Mucosa of rectum (tissue), 2 donors: ENCODE measurements around the gene RFX3.

Experiments used
- H3K27ac ChIP-seq, 2 donors: one replicate each; pipeline ENCODE4 v1.7.0; 2013; ENCODE audit warnings: inconsistent platforms in 2 of 2, low read depth in 2 of 2, low read length in 2 of 2
- H3K27me3 ChIP-seq, 2 donors: one replicate each; pipeline ENCODE4 v1.7.0; 2013; ENCODE audit warnings: low read length in 2 of 2; ENCODE audit not compliant: control insufficient read depth in 2 of 2, insufficient read depth in 2 of 2
- H3K36me3 ChIP-seq, 2 donors: one replicate each; pipeline ENCODE4 v1.7.0; 2013; ENCODE audit warnings: low read length in 2 of 2; ENCODE audit not compliant: control insufficient read depth in 2 of 2, insufficient read depth in 2 of 2
- H3K4me1 ChIP-seq, 2 donors: one replicate each; pipeline ENCODE4 v1.7.0; 2013; ENCODE audit warnings: low read length in 2 of 2, mild to moderate bottlenecking in 1 of 2; ENCODE audit not compliant: control insufficient read depth in 2 of 2, insufficient read depth in 2 of 2
- H3K4me3 ChIP-seq, 2 donors: one replicate each; pipeline ENCODE4 v1.7.0; 2013; ENCODE audit warnings: low read length in 2 of 2
- H3K9ac ChIP-seq, 2 donors: one replicate each; pipeline ENCODE4 v1.7.0; 2013; ENCODE audit warnings: low read length in 2 of 2, low read depth in 1 of 2, mild to moderate bottlenecking in 1 of 2
- H3K9me3 ChIP-seq, 2 donors: one replicate each; pipeline ENCODE4 v1.7.0; 2013; ENCODE audit warnings: low read length in 2 of 2; ENCODE audit not compliant: control insufficient read depth in 2 of 2
- donor health status: healthy.
- donor health status: Normal muscosa, but diverticular disease.

Gene RFX3

GRCh38 chr9:3179711-3180110 is 346.1 kb downstream of the RFX3 start:
- H3K4me1 ChIP-seq: peaks cover 3 to 8% of the 10 kb centered on the region in 2 donors
- no peak overlapping the region for H3K4me3 ChIP-seq
- H3K27ac ChIP-seq: no peak overlapping the region
- no peaks in the 10 kb centered on the region for H3K9me3 ChIP-seq
- no peak overlapping the region for H3K9ac ChIP-seq
- peaks cover 12 to 16% of the 10 kb centered on the region in 2 donors for H3K27me3 ChIP-seq
- no peaks in the 10 kb centered on the region for H3K36me3 ChIP-seq

GRCh38 chr9:3177936-3178335 is 347.9 kb downstream of the RFX3 start:
- H3K9me3 ChIP-seq: no peaks in the 10 kb centered on the region
- H3K4me3 ChIP-seq: no peak overlapping the region
- H3K27me3 ChIP-seq: peaks cover 12 to 16% of the 10 kb centered on the region in 2 donors
- H3K9ac ChIP-seq: no peak overlapping the region
- peaks cover 3 to 13% of the 10 kb centered on the region in 2 donors for H3K4me1 ChIP-seq
- no peak overlapping the region for H3K27ac ChIP-seq
- no peaks in the 10 kb centered on the region for H3K36me3 ChIP-seq

- H3K27me3 ChIP-seq: peaks cover 12 to 16% of the 10 kb centered on the region in 2 donors
- H3K9ac ChIP-seq: no peak overlapping the region
- H3K4me3 ChIP-seq: no peak overlapping the region
- H3K4me1 ChIP-seq: peaks cover 3 to 13% of the 10 kb centered on the region in 2 donors
- no peaks in the 10 kb centered on the region for H3K9me3 ChIP-seq
- H3K36me3 ChIP-seq: no peaks in the 10 kb centered on the region
- H3K27ac ChIP-seq: no peak overlapping the region
Observed at GRCh38 chr9:3177146-3177761, 348.5 kb downstream of the RFX3 start.

GRCh38 chr9:3173374-3173773 is 352.4 kb downstream of the RFX3 start:
- H3K36me3 ChIP-seq: no peaks in the 10 kb centered on the region

GRCh38 chr9:3170819-3171218 is 355.0 kb downstream of the RFX3 start:
- Histone ChIP-seq H3K9ac (no peak overlapping the region), H3K27ac (no peak overlapping the region), H3K4me1 (peaks cover 0 to 5% of the 10 kb centered on the region in 2 donors), H3K9me3 (no peaks in the 10 kb centered on the region), H3K27me3 (no peaks in the 10 kb centered on the region), H3K4me3 (no peak overlapping the region), H3K36me3 (no peaks in the 10 kb centered on the region)

More at GRCh38 chr9:3173374-3173773, 352.4 kb downstream of the RFX3 start:
- H3K9ac ChIP-seq: no peak overlapping the region
- no peak overlapping the region for H3K27ac ChIP-seq
- peaks cover 0 to 9% of the 10 kb centered on the region in 2 donors for H3K4me1 ChIP-seq
- H3K4me3 ChIP-seq: no peak overlapping the region
- H3K9me3 ChIP-seq: no peaks in the 10 kb centered on the region
- H3K27me3 ChIP-seq: no peaks in the 10 kb centered on the region
